Measurements from ENCODE around the gene KRTAP16-1.
"Not testable (repeated sequence)": the region's sequence is repeated elsewhere in the genome, so short reads cannot be mapped to it uniquely, and the experiment has no call there.

KRTAP16-1 gene

GRCh38 chr17:41301916-41302901, 6.9 kb downstream of the KRTAP16-1 start, which contains the start of gene KRTAP29-1:
TSS of gene KRTAP29-1 (minus strand) at chr17:41302851. CDS start at chr17:41302851, 0 bp downstream.
- DNase-seq, result no peak

GRCh38 chr17:41301204-41301790, 7.8 kb downstream of the KRTAP16-1 start:
- DNase-seq, result no peak

GRCh38 chr17:41298458-41299135, 10.5 kb downstream of the KRTAP16-1 start:
- no peak for DNase-seq

GRCh38 chr17:41296846-41297245, 12.3 kb downstream of the KRTAP16-1 start:
- DNase-seq, result no peak

GRCh38 chr17:41294016-41294415, 15.1 kb downstream of the KRTAP16-1 start:
- DNase-seq, result no peak

- no peak for DNase-seq
Measured at GRCh38 chr17:41287050-41287449, 22.1 kb downstream of the KRTAP16-1 start.

GRCh38 chr17:41284546-41284945, 24.6 kb downstream of the KRTAP16-1 start:
- no peak for DNase-seq

- no peak for DNase-seq
Measured at GRCh38 chr17:41284043-41284442, 25.1 kb downstream of the KRTAP16-1 start.

- DNase-seq, result no peak
Measured at GRCh38 chr17:41278176-41278955, 30.7 kb downstream of the KRTAP16-1 start.

GRCh38 chr17:41275648-41276190, 33.4 kb downstream of the KRTAP16-1 start, which contains the start of gene KRTAP9-7:
TSS of gene KRTAP9-7 (plus strand) at chr17:41275698. CDS start at chr17:41275698, 0 bp downstream.
- not testable (repeated sequence) for DNase-seq

GRCh38 chr17:41271858-41272257, 37.3 kb downstream of the KRTAP16-1 start:
- no peak for DNase-seq

- not testable (repeated sequence) for DNase-seq
Measured at GRCh38 chr17:41271323-41271722, 37.8 kb downstream of the KRTAP16-1 start.

- no peak for DNase-seq
Measured at GRCh38 chr17:41267711-41268110, 41.4 kb downstream of the KRTAP16-1 start.

GRCh38 chr17:41265078-41265477, 44.0 kb downstream of the KRTAP16-1 start, which contains the start of gene KRTAP9-6:
TSS of gene KRTAP9-6 (plus strand) at chr17:41265378. CDS start at chr17:41265378, 0 bp downstream.
- DNase-seq, result no peak

- DNase-seq, result no peak
Measured at GRCh38 chr17:41264599-41264998, 44.5 kb downstream of the KRTAP16-1 start.

- DNase-seq, result no peak
Measured at GRCh38 chr17:41263212-41263611, 45.9 kb downstream of the KRTAP16-1 start.

- DNase-seq, result no peak
Measured at GRCh38 chr17:41258406-41258805, 50.7 kb downstream of the KRTAP16-1 start.

Data from activated CD4-positive, alpha-beta T cell treated with anti-CD3 and anti-CD28 coated beads, Interleukin-2, amount 50 U/mL, for 16 hours (primary cell).